ENCODE results near the gene UTP18. TPM values are rescaled to one million over a fixed set of nuclear protein-coding genes. Genes with fewer than 3 reads are reported as not detected.
A peak's percentile ranks its signal among the peaks of the same experiment; 100 is the strongest.

The UTP18 gene
- total and polyA plus RNA-seq, 8 donors = 8.8 to 20.8 (median 13.9) TPM

DNA sequence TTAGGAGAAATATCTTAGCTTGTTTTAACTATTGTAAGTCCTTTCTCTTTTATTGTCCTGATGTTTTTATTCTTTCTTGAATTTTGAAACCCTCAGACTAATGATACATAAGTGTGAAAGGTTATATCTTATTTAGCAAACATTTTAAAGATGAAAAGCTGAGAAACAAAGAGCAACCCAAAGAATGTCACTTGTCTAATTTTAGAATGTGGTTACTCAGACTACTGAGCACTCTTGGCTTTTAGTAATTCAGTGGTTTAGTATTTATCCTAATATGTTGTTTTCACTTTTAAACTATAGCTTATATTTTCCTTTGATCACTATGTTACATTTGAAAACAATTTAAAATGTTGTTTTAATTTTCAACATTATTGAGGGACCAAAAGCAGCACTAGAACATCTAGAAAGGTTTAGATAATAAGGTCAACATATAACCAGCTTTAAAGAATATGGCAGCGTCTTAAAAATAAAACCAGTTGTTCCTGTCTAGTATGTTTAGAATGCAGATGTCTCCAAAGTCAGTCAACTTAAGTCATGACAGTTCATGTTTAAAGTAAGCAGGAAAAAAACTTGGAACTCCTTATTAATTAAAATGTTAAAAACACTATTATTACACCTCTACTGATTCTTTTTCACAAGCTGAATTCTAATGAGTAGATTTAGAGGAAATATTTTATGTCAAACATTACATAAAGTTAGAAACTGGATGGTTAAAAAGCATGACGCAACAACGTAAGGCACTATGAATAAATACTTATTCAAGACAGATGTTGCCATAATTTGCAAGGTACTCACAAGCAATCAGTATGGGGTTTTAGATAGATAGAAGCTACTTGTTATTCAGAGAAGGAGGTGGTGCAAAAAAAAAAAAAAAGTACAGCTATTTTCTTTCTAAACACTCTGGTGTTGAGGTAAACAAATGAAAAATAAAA lies 2.9 kb upstream of the UTP18 start:
- 44 to 49% methylated on average over 3 of the region's 3 CpGs for WGBS, 2 donors
- Histone ChIP-seq H3K4me1 (peaks cover 16 to 45% (median 40%) of the 10 kb centered on the region in 3 donors), H3K27me3 (no peaks in the 10 kb centered on the region), H3K27ac (no peak overlapping the region), H3K36me3 (no peaks in the 10 kb centered on the region), H3K9me3 (no peaks in the 10 kb centered on the region), H3K4me3 (no peak overlapping the region)
- intact Hi-C loops (cut with DNase I) = no loop called here
- no peak for FAIRE-seq
- no peak for DNase-seq
- ATAC-seq = no peak
- TF ChIP-seq, protein P1, sequence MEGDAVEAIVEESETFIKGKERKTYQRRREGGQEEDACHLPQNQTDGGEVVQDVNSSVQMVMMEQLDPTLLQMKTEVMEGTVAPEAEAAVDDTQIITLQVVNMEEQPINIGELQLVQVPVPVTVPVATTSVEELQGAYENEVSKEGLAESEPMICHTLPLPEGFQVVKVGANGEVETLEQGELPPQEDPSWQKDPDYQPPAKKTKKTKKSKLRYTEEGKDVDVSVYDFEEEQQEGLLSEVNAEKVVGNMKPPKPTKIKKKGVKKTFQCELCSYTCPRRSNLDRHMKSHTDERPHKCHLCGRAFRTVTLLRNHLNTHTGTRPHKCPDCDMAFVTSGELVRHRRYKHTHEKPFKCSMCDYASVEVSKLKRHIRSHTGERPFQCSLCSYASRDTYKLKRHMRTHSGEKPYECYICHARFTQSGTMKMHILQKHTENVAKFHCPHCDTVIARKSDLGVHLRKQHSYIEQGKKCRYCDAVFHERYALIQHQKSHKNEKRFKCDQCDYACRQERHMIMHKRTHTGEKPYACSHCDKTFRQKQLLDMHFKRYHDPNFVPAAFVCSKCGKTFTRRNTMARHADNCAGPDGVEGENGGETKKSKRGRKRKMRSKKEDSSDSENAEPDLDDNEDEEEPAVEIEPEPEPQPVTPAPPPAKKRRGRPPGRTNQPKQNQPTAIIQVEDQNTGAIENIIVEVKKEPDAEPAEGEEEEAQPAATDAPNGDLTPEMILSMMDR (IDR thresholded peaks at IDR 0.05) = no peak

DNA sequence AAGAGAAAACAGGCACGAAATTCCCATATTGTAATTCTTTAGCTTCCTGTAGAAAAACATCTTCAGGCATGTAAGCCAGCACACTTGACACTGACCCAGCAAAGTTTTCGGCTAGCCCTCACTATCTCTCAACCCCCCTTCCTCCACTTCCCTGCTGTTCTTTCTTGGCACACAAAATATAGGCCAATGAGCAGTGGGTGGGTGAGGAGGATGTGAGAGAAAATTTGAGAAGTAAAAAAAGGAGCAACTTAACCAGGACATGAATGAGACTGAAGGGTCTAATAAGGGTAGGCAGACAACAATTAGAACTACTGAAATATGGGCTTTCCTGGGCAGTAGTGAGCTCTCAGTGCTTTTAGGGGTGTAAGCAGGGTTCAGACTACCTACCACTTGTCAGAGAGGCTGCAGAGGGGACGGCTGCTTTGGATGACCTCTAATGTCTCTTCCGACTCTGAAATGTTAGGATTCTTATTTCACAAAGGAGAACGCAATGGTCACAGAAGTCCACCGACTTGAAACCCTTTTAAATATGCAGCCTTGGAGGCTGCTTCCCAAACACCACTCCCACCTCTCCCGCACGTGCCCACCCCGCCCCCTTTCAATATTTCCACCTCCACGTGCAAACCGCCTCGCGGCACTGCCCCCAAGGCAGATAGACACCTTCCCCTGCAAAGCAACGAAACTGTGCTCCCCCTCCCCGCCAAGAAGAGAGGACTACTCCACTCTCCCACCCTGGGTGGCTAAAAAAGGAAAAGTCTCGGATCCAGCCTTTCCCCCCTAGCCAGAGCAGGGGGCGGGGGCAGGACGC lies 1.4 kb upstream of the UTP18 start:
- intact Hi-C loops (cut with DNase I) = no loop called here
- WGBS, 2 donors = 2% methylated on average over 18 of the region's 18 CpGs
- FAIRE-seq (no peak), DNase-seq (peak in 4 of 6 donors; percentile 16 to 49 (median 42)), ATAC-seq (no peak)
- Histone ChIP-seq H3K4me3 (peak overlapping the region; percentile 76 to 91 (median 88)), H3K36me3 (no peaks in the 10 kb centered on the region), H3K4me1 (peaks cover 16 to 45% (median 40%) of the 10 kb centered on the region in 3 donors), H3K27ac (peak overlapping the region in 3 of 4 donors; percentile 94 to 98 (median 97)), H3K27me3 (no peaks in the 10 kb centered on the region), H3K9me3 (no peaks in the 10 kb centered on the region)
- TF ChIP-seq, protein P1 (IDR thresholded peaks at IDR 0.05) = no peak

DNA sequence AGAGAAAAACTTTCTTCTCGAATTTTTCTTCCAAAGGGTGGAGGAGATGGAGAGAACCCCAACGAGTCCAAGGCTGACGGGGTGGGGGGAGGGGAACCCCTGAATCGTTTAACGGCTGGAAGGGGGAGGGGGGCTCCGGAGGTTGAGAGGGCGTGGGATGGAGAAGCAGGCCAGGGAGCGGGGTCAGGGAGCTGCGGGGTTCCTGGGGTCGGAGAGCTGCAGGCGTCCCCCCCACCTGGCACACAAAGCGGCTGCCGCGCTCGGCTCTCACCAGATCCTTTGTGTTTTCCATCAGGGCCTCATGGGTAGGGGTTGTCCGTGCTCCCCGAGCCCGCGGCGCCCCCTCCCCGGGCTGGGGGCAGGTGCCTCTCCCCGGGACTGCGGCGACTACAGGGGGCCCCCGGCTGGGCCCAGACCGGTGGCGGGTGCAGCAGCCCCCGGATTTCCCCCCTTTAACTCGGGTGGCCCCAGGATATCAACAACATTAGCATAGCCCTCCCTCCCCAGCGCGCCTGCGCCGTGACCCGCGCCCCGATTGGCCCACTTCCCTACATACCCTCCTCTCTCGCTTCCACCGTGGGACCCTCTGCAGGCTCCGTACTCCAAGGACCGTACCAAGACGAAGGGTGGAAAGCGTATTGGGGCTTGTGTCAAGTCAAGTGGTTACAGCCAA lies 646 bp upstream of the UTP18 start, which contains the start of gene MBTD1:
TSS of gene MBTD1 (minus strand) at position 486 of the 673 bp plus-strand sequence. CDS start 34,888 bp downstream, outside the sequence.
- 0% methylated on average over 42 of the region's 42 CpGs for WGBS, 2 donors
- Histone ChIP-seq H3K4me1 (peaks cover 16 to 45% (median 40%) of the 10 kb centered on the region in 3 donors), H3K4me3 (peak within 1 kb of the TSS; percentile 76 to 91 (median 88)), H3K36me3 (no peaks in the 10 kb centered on the region), H3K9me3 (no peaks in the 10 kb centered on the region), H3K27me3 (no peaks in the 10 kb centered on the region), H3K27ac (peak within 1 kb of the TSS; percentile 94 to 98 (median 97))
- DNase-seq (peak; percentile 91 to 98 (median 94)), ATAC-seq (peak; percentile 84 to 93 (median 87)), FAIRE-seq (no peak)
- TF ChIP-seq, protein P1 (IDR thresholded peaks at IDR 0.05) = no peak
- intact Hi-C loops (cut with DNase I) = no loop called here

DNA sequence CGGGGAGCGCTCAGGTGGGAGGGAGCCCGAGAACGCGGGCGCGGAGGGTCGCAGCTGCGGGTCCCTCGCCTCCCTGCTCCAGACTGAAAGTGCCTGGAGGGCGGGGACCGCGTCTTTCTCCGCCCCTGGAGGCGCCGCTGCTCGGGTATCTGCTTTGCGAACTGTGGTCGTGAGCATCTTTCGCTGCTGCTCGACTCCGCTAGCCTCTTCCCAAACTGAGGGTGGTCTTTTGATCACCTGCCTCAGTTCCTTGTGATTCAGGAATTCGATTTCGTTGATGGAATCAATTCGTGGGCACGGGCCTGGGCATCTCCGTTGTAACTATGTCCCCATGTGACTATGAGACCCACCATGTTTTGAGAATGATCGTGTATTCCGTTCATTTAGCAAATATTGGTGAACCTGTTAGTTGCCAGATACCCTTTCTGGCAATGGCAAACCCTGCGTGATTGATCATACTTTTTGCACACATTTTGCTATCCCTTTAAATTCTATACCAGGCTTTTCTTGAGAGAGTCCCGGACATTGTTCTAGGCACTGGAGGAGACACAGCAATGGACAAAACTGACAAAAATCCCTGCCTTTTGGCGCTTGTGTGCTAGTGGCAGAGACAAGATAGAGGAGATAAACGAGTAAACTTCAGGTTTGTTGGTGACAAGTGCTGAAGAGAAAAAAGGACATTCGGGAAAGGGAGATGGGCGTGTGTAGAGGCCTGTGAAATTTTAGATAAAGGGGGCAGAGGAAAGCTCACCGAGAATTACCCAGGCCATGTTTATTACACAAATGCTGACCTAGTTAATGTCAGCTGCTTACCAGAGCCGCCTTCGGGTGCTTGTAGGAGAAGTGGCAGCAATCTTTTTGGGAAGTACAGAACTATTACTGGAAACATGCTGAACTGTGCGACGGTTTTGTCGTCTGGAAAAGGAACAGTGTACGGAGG lies 948 bp downstream of the UTP18 start:
- Histone ChIP-seq H3K27me3 (no peaks in the 10 kb centered on the region), H3K4me1 (peaks cover 7 to 34% (median 25%) of the 10 kb centered on the region in 3 donors), H3K36me3 (peaks cover 0 to 6% (median 0%) of the 10 kb centered on the region in 3 donors), H3K9me3 (no peaks in the 10 kb centered on the region), H3K4me3 (peak overlapping the region; percentile 76 to 91 (median 88)), H3K27ac (peak overlapping the region; percentile 94 to 98 (median 97))
- ATAC-seq (no peak), FAIRE-seq (no peak), DNase-seq (no peak)
- 5 to 12% methylated on average over 27 to 42 of the region's 42 CpGs for WGBS, 2 donors
- intact Hi-C loops (cut with DNase I) = no loop called here
- TF ChIP-seq, protein P1 (IDR thresholded peaks at IDR 0.05) = no peak
